IMR-90 (cell line): Measurements from ENCODE around the gene PALB2. TPM values are rescaled to one million over a fixed set of nuclear protein-coding genes. Genes with fewer than 3 reads are reported as not detected.

Experiments
- ATAC-seq: fragments of 200-7000 bp; cut with Tn5 transposase; 2 replicates; pipeline ENCODE4 v1.9.1; 2020; ENCODE audit warnings: low read depth, mild to moderate bottlenecking, moderate library complexity
- BruUV-seq: library from RNA; stranded (reverse); fragments of 400-500 nt; replicated peaks from 2 replicates; lab custom pipeline; 2021; lab: Mats Ljungman, UMichigan
- CTCF ChIA-PET: fragments of 300-600 bp; formaldehyde crosslinking; extraction: SDS; loops from one replicate; lab custom pipeline; 2021; ENCODE audit warnings: antibody characterized with exemption; lab: Yijun Ruan, JAX
- POLR2A ChIA-PET: fragments of 300-600 bp; sonication (Branson Sonifier 250); formaldehyde crosslinking; loops from one replicate; lab custom pipeline; 2022; ENCODE audit warnings: antibody characterized with exemption; ENCODE audit not compliant: unreplicated experiment; lab: Charles Lee
- DNase-seq: peaks from one replicate; pipeline ENCODE4 v3.0.0; 2013
- H2AFZ ChIP-seq: replicated peaks from 2 replicates; pipeline ENCODE3; 2013; ENCODE audit warnings: low read length, mild to moderate bottlenecking; ENCODE audit not compliant: poor library complexity
- H2AK5ac ChIP-seq: 2 replicates; pipeline ENCODE4 v1.6.1; 2013; ENCODE audit warnings: low read depth, low read length, inconsistent platforms
- H2AK9ac ChIP-seq: replicated peaks from 2 replicates; pipeline ENCODE3; 2013; ENCODE audit warnings: mild to moderate bottlenecking, low read depth, low read length, moderate library complexity; ENCODE audit not compliant: poor library complexity
- H2BK120ac ChIP-seq: 2 replicates; pipeline ENCODE4 v1.6.1; 2013; ENCODE audit warnings: low read depth, low read length, inconsistent platforms
- H2BK15ac ChIP-seq: 3 replicates; pipeline ENCODE4 v1.6.1; 2013; ENCODE audit warnings: low read depth, low read length, inconsistent platforms
- H2BK20ac ChIP-seq: 2 replicates; pipeline ENCODE4 v1.6.1; 2013; ENCODE audit warnings: low read depth, mild to moderate bottlenecking, inconsistent platforms, low read length, moderate library complexity
- H2BK5ac ChIP-seq: 2 replicates; pipeline ENCODE4 v1.6.1; 2013; ENCODE audit warnings: mild to moderate bottlenecking, low read depth, low read length, inconsistent platforms; ENCODE audit not compliant: poor library complexity, severe bottlenecking
- H3K14ac ChIP-seq: replicated peaks from 2 replicates; pipeline ENCODE4 v1.6.1; 2013; ENCODE audit warnings: low read depth, low read length, inconsistent platforms
- H3K18ac ChIP-seq: 2 replicates; pipeline ENCODE4 v1.6.1; 2013; ENCODE audit warnings: low read depth, low read length, control low read depth
- H3K23ac ChIP-seq: 2 replicates; pipeline ENCODE4 v1.6.1; 2013; ENCODE audit warnings: low read depth, low read length, inconsistent platforms
- H3K27ac ChIP-seq: 2 replicates; pipeline ENCODE4 v1.5.1; 2013; ENCODE audit warnings: mild to moderate bottlenecking, control low read depth, low read length; ENCODE audit not compliant: insufficient read depth
- H3K27me3 ChIP-seq: 2 replicates; pipeline ENCODE4 v1.6.1; 2013; ENCODE audit warnings: low read length; ENCODE audit not compliant: control insufficient read depth, insufficient read depth
- H3K36me3 ChIP-seq: 2 replicates; pipeline ENCODE4 v1.6.1; 2013; ENCODE audit warnings: low read length, mixed read lengths; ENCODE audit not compliant: control insufficient read depth, insufficient read depth
- H3K4ac ChIP-seq: 2 replicates; pipeline ENCODE4 v1.6.1; 2013; ENCODE audit warnings: low read depth, low read length, inconsistent platforms
- H3K4me1 ChIP-seq: 2 replicates; pipeline ENCODE4 v1.6.1; 2013; ENCODE audit warnings: low read length, mixed read lengths; ENCODE audit not compliant: control insufficient read depth, insufficient read depth
- H3K4me2 ChIP-seq: 2 replicates; pipeline ENCODE4 v1.6.1; 2013; ENCODE audit warnings: low read depth, mild to moderate bottlenecking, control low read depth, low read length, moderate library complexity
- H3K4me3 ChIP-seq: 2 replicates; pipeline ENCODE4 v1.5.1; 2013; ENCODE audit warnings: low read depth, mild to moderate bottlenecking, control low read depth, low read length, moderate library complexity; ENCODE audit not compliant: insufficient read depth
- H3K56ac ChIP-seq: 2 replicates; pipeline ENCODE4 v1.6.1; 2013; ENCODE audit warnings: low read length, inconsistent platforms; ENCODE audit not compliant: insufficient read depth; ENCODE audit errors: extremely low read depth
- H3K79me1 ChIP-seq, 2 experiments: 2 replicates each; pipeline ENCODE4 v1.6.1; 2013; ENCODE audit warnings: low read length in 2 of 2, inconsistent platforms in 1 of 2, low read depth in 1 of 2
- H3K9ac ChIP-seq: 2 replicates; pipeline ENCODE4 v1.6.1; 2013; ENCODE audit warnings: low read depth, low read length, control low read depth
- H3K9me1 ChIP-seq: 2 replicates; pipeline ENCODE4 v1.6.1; 2013; ENCODE audit warnings: low read length, inconsistent platforms; ENCODE audit not compliant: insufficient read depth
- H3K9me3 ChIP-seq: 2 replicates; pipeline ENCODE4 v1.6.1; 2013; ENCODE audit warnings: low read length; ENCODE audit not compliant: control insufficient read depth, insufficient read depth
- H4K20me1 ChIP-seq: 2 replicates; pipeline ENCODE4 v1.6.1; 2013; ENCODE audit warnings: low read length, inconsistent platforms; ENCODE audit not compliant: insufficient read depth
- H4K5ac ChIP-seq: 2 replicates; pipeline ENCODE4 v1.6.1; 2013; ENCODE audit warnings: mild to moderate bottlenecking, low read depth, low read length, control low read depth
- H4K8ac ChIP-seq, 2 experiments: 2 replicates each; pipeline ENCODE4 v1.6.1; 2013; ENCODE audit warnings: low read depth in 2 of 2, low read length in 2 of 2, control low read depth in 1 of 2, inconsistent platforms in 1 of 2
- H4K91ac ChIP-seq: 2 replicates; pipeline ENCODE4 v1.6.1; 2013; ENCODE audit warnings: low read depth, low read length, inconsistent platforms; ENCODE audit not compliant: insufficient read depth
- BHLHE40 ChIP-seq: fragments of 150-350 bp; IDR thresholded peaks from 2 replicates; pipeline ENCODE4 v1.6.1; 2016; ENCODE audit warnings: mild to moderate bottlenecking, low read depth, low read length
- FOS ChIP-seq: fragments of 150-350 bp; IDR thresholded peaks from 2 replicates; pipeline ENCODE4 v1.6.1; 2016; ENCODE audit warnings: low read depth, low read length
- MAFK ChIP-seq: IDR thresholded peaks from 2 replicates; pipeline ENCODE4 v1.6.1; 2012; ENCODE audit warnings: low read depth, low read length, improper control_type of control experiment
- MXI1 ChIP-seq: IDR thresholded peaks from 2 replicates; pipeline ENCODE4 v1.6.1; 2012; ENCODE audit warnings: low read depth, mild to moderate bottlenecking, low read length, moderate library complexity, borderline replicate concordance
- POLR2A ChIP-seq: IDR thresholded peaks from 2 replicates; pipeline ENCODE4 v1.6.1; 2012; ENCODE audit warnings: mild to moderate bottlenecking, low read depth, low read length
- RAD21 ChIP-seq: IDR thresholded peaks from 2 replicates; pipeline ENCODE4 v1.6.1; 2012; ENCODE audit warnings: low read length, improper control_type of control experiment
- RCOR1 ChIP-seq: IDR thresholded peaks from 2 replicates; pipeline ENCODE4 v1.6.1; 2012; ENCODE audit warnings: mild to moderate bottlenecking, low read length, improper control_type of control experiment; ENCODE audit not compliant: insufficient replicate concordance
- RFX5 ChIP-seq: IDR thresholded peaks from 2 replicates; pipeline ENCODE4 v1.8.0; 2012; ENCODE audit warnings: low read depth, mild to moderate bottlenecking, low read length, moderate library complexity
- SMC3 ChIP-seq: fragments of 150-350 bp; IDR thresholded peaks from 2 replicates; pipeline ENCODE4 v1.6.1; 2016; ENCODE audit warnings: low read depth, mild to moderate bottlenecking, antibody characterized with exemption, low read length, moderate library complexity
- WGBS, 2 experiments: methylation state at CpG; one replicate each; pipeline versions ENCODE4 v1.1.5 to v1.1.7; 2013; ENCODE audit warnings: missing lambda C conversion rate in 2 of 2; ENCODE audit not compliant: insufficient read length in 1 of 2; ENCODE audit errors: extremely low coverage in 2 of 2; 5-methylcytosine and 5-hydroxymethylcytosine counted together
- dilution Hi-C: fragments of 300-500 bp; cut with HindIII; formaldehyde crosslinking; loops from one replicate; pipeline ENCODE4 v1.14.3; 2018; ENCODE audit warnings: low sequenced_read_pairs; ENCODE audit not compliant: unreplicated experiment
- in situ Hi-C: fragments of 300-500 bp; cut with MboI; formaldehyde crosslinking; loops from 3 replicates; pipeline ENCODE4 v1.14.3; 2019; ENCODE audit warnings: low sequenced_read_pairs, inconsistent platforms, mixed read lengths
- intact Hi-C: fragments of 100-400 bp; cut with micrococcal nuclease; formaldehyde crosslinking; loops from 2 replicates; pipeline ENCODE4 v1.10.0; 2022
- polyA plus RNA-seq, 3 experiments: library from polyadenylated mRNA; depleted of rRNA; stranded (reverse); fragments of >200 nt; gene quantifications; 2 replicates each; pipeline ENCODE4 v1.2.3, GENCODE V29; 2012; ENCODE audit warnings: low replicate concordance in 1 of 3
- total RNA-seq: library from RNA; depleted of rRNA; stranded (reverse); fragments of >200 nt; gene quantifications from 2 replicates; pipeline ENCODE4 v1.2.3, GENCODE V29; 2012
- TF ChIP-seq, protein P1 (sequence below): fragments of 150-350 bp; IDR thresholded peaks from 2 replicates; pipeline ENCODE4 v1.6.1; 2016; ENCODE audit warnings: low read depth, mild to moderate bottlenecking, low read length, moderate library complexity, borderline replicate concordance

Gene PALB2
- total and polyA plus RNA-seq, 2 of the 4 experiments (the other 2 are of a cell fraction): 4.1 to 8.6 TPM

GRCh38 chr16:23650674-23651416 is 9.7 kb upstream of the PALB2 start:
- no TSS peak for BruUV-seq
- Histone ChIP-seq H3K9me1 (no peaks in the 10 kb centered on the region), H4K20me1 (peaks cover 31% of the 10 kb centered on the region), H2AK9ac (no peak overlapping the region), H2AK5ac (no peak overlapping the region), H3K4me2 (no peak overlapping the region), H3K27me3 (no peaks in the 10 kb centered on the region), H3K27ac (no peak overlapping the region), H3K79me1 (peaks cover 16 to 33% of the 10 kb centered on the region in 2 experiments), H4K8ac (no peak overlapping the region), H2BK120ac (no peak overlapping the region), H3K9ac (no peak overlapping the region), H4K5ac (no peak overlapping the region), H3K18ac (no peak overlapping the region), H2BK20ac (no peak overlapping the region), H2BK15ac (no peak overlapping the region), H3K4ac (no peak overlapping the region), H3K14ac (no peak overlapping the region), H3K9me3 (no peaks in the 10 kb centered on the region), H3K4me1 (no peaks in the 10 kb centered on the region), H2AFZ (no peak overlapping the region), H3K56ac (no peak overlapping the region), H2BK5ac (no peak overlapping the region), H4K91ac (no peak overlapping the region), H3K23ac (no peak overlapping the region), H3K4me3 (no peak overlapping the region), H3K36me3 (peaks cover 16% of the 10 kb centered on the region)
- ATAC-seq: no peak
- no CpG with 5 or more reads among the region's 4 CpGs for WGBS, 2 experiments
- ChIA-PET CTCF (no interaction called here), POLR2A (no interaction called here)
- peak; percentile 20 for DNase-seq
- intact Hi-C loops: no loop called here
- in situ Hi-C loops: no loop called here
- dilution Hi-C loops: no loop called here
- no peak for TF ChIP-seq MAFK
- TF ChIP-seq SMC3: no peak
- no peak for TF ChIP-seq RAD21
- no peak for TF ChIP-seq RFX5
- TF ChIP-seq, protein P1, sequence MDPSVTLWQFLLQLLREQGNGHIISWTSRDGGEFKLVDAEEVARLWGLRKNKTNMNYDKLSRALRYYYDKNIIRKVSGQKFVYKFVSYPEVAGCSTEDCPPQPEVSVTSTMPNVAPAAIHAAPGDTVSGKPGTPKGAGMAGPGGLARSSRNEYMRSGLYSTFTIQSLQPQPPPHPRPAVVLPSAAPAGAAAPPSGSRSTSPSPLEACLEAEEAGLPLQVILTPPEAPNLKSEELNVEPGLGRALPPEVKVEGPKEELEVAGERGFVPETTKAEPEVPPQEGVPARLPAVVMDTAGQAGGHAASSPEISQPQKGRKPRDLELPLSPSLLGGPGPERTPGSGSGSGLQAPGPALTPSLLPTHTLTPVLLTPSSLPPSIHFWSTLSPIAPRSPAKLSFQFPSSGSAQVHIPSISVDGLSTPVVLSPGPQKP: no peak
- TF ChIP-seq RCOR1: no peak
- no peak for TF ChIP-seq FOS
- TF ChIP-seq BHLHE40: no peak
- TF ChIP-seq MXI1: no peak
- no peak for TF ChIP-seq POLR2A
